ENCODE data around the gene VSTM2B. TPM values are rescaled to one million over a fixed set of nuclear protein-coding genes. Genes with fewer than 3 reads are reported as not detected.

The VSTM2B gene
- total RNA-seq, 2 experiments from 2014 or later, result not detected

- POLR2A ChIA-PET, result no interaction called here
- CTCF ChIA-PET, result no interaction called here
Measured at GRCh38 chr19:29581398-29581797, 55.6 kb downstream of the VSTM2B start.

DNA sequence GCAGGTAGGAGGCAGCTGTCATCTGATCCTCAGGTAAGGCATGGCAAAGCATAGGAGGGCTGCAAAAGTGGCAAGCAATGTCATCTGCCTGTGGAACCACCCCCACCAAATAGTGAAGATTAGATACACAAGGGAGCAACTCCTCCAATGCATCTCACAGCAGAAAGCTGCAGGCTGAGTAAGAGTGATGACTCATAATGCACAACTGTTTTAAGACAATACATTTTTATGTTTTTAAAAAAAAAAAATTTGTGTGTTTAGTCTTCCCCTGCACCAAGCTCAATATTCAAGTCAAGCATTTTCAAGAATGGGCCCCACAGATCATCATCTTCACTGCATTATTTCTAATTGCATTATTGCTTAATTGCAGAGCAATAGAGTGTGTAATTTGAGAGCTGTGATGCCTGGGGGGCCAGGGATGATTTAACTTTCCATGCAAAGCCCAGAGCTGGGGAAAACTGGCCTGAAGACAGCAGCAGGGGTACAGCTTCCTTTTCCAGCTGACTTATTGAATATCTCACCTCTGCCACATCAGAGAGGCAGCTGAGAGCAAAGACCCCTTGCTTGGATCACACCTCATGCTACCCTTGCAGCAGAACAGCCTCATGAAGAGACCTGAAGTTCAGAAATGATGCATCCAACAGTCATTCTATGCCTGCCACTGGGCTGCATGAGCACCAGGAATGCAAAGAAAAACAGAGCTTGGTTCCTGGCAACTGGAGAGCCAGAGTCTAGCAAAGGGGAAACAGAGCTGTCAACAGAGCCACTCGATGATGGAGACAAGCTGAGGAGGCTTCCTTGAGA is 57.6 kb downstream of the VSTM2B start:
- ChIA-PET CTCF (no interaction called here), POLR2A (interaction anchor here (1.4 kb wide), 1 partner anchor 23 kb away, joined by 3 read pairs; the partner anchor contains the start of gene POP4)

- ChIA-PET CTCF (interaction anchor here (1.3 to 1.9 kb wide), 2 partner anchors 19 to 23 kb away, joined by 4 to 5 read pairs; partner anchors contain the start of gene POP4), POLR2A (interaction anchor here (2.8 kb wide), 1 partner anchor 20 kb away, joined by 12 read pairs; the partner anchor contains the start of gene POP4)
Measured at GRCh38 chr19:29586401-29586800, 60.6 kb downstream of the VSTM2B start.

DNA sequence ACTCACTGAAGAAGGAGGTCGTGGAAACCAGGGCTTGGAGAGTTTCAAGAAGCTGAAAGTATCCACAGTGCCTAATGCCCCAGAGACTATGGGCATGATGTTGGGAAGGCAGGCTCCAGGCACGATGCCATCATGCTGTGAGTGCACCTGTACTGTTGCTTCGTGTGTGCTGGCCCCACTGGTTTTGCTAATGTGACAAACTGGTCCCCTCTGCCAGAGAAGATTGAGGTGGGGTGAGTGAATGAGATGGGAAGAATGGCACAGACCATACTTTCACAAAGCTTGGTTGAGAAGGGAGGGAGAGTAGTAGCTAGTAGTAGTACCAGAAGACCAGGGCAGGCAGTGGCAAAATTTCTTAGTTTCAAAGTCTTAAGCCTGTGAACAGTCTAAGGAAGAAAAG is 61.3 kb downstream of the VSTM2B start:
- POLR2A ChIA-PET, result interaction anchor here (2.8 kb wide), 1 partner anchor 19 kb away, joined by 12 read pairs; the partner anchor contains the start of gene POP4

GRCh38 chr19:29587518-29587986 is 61.8 kb downstream of the VSTM2B start:
- POLR2A ChIA-PET, result interaction anchor here (2.8 kb wide), 1 partner anchor 19 kb away, joined by 12 read pairs; the partner anchor contains the start of gene POP4
- CTCF ChIA-PET, result interaction anchor here (0.9 to 1.9 kb wide), 7 partner anchors 12 to 79 kb away, joined by 3 to 5 read pairs (median 3); partner anchors contain the start of gene POP4

More for the DNA sequence above, 61.3 kb downstream of the VSTM2B start:
- CTCF ChIA-PET, result interaction anchor here (0.9 to 1.9 kb wide), 5 partner anchors 11 to 59 kb away, joined by 3 to 5 read pairs (median 4); partner anchors contain the start of gene POP4

- ChIA-PET POLR2A (interaction anchor here (2.8 kb wide), 1 partner anchor 18 kb away, joined by 12 read pairs; the partner anchor contains the start of gene POP4), CTCF (interaction anchor here (0.9 to 1.9 kb wide), 6 partner anchors 12 to 79 kb away, joined by 3 to 5 read pairs (median 3); partner anchors contain the start of gene POP4)
Measured at GRCh38 chr19:29588095-29588494, 62.3 kb downstream of the VSTM2B start.

- ChIA-PET CTCF (interaction anchor here (0.6 to 2.9 kb wide), 3 partner anchors 18 to 62 kb away, joined by 3 to 8 read pairs (median 5); no protein-coding TSS in a partner anchor), POLR2A (interaction anchor here (1.2 kb wide), 1 partner anchor 16 kb away, joined by 3 read pairs; the partner anchor contains the start of gene POP4)
Measured at GRCh38 chr19:29590278-29590677, 64.5 kb downstream of the VSTM2B start.

- POLR2A ChIA-PET, result no interaction called here
- CTCF ChIA-PET, result interaction anchor here (2.9 kb wide), 1 partner anchor 18 kb away, joined by 8 read pairs; no protein-coding TSS in a partner anchor
Measured at GRCh38 chr19:29591670-29592069, 65.9 kb downstream of the VSTM2B start.

DNA sequence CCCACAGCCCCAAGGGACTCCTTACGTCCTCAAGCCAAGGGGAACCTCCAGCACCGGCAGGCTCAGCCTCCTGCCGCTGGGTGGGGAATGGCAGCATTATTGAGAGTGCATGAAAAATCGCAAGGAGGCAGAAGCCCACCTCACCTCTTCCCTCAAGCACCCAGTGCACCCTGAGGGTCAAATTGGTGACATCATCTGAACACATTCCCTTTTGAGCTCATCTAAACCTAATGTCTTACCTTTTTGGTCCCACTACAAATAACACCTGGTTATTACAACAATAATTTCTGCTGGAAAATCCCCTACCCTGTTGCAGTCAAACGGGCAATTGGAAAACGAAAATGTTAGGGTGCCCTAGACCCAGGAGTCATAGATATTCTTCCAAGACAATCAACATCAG is 68.1 kb downstream of the VSTM2B start:
- CTCF ChIA-PET, result no interaction called here
- POLR2A ChIA-PET, result interaction anchor here (0.7 kb wide), 1 partner anchor 119 kb away, joined by 11 read pairs; no protein-coding TSS in a partner anchor

DNA sequence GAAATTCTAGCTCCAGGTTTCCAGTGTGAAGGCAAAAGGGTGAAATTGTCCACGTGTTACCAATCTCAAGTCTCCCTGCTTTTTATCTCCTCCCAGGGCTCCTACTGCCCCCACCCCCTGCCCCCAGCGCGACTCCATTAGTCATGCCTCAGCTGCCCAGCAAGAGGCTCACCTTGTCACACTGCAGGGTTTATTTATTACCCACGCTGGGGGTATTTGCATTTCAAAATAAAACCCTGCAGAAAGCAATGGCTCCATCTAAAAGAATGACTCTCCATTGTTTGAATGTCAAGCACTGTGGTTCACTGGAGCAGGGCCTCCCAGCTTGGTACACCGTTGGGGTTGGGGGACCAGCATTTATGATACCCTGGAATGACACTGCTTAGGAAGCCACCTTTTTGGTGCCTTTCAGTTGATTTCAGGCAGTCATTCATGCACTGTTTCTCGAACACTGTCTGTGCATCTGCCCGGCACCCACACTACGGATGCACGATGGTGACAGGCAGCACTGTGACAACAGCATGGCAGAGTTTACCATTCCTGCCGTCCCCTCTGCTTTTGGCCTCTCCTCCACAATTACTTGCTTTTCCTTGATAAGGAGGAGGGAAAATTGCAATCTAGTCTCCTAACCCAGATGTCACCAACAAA is 70.4 kb downstream of the VSTM2B start:
- ChIA-PET CTCF (no interaction called here), POLR2A (no interaction called here)

GRCh38 chr19:29596885-29597525 is 71.2 kb downstream of the VSTM2B start:
- POLR2A ChIA-PET, result no interaction called here
- CTCF ChIA-PET, result interaction anchor here (0.8 to 1.4 kb wide), 2 partner anchors 13 to 69 kb away, joined by 3 to 5 read pairs; no protein-coding TSS in a partner anchor

DNA sequence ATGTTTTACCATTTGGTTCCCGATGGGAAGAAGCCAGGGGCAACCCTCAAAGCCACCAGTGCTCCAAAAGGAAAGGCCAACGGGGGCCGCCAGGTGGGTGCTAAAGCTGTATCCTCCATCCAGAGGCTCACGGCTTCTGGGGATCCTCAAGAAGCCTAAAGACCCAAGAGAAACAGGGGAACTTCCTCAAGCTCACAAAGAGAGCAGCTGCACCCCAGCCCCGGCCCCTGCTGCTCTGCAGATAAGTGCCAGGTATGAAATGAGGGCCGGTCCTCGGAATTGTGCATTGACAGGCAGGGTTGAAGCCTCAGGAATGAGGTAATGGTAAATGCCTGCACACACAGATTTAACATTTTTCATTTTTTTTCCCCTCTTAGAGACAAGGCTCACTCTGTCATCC is 72.2 kb downstream of the VSTM2B start:
- CTCF ChIA-PET, result interaction anchor here (1.2 to 1.4 kb wide), 2 partner anchors 70 to 119 kb away, joined by 3 read pairs; no protein-coding TSS in a partner anchor
- POLR2A ChIA-PET, result no interaction called here

- POLR2A ChIA-PET, result no interaction called here
Measured at GRCh38 chr19:29598496-29598895, 72.7 kb downstream of the VSTM2B start.

GRCh38 chr19:29603308-29603707 is 77.5 kb downstream of the VSTM2B start:
- CTCF ChIA-PET, result interaction anchor here (0.7 kb wide), 1 partner anchor 113 kb away, joined by 3 read pairs; no protein-coding TSS in a partner anchor
- POLR2A ChIA-PET, result interaction anchor here (0.5 kb wide), 1 partner anchor 83 kb away, joined by 3 read pairs; no protein-coding TSS in a partner anchor

More at GRCh38 chr19:29598496-29598895, 72.7 kb downstream of the VSTM2B start:
- CTCF ChIA-PET, result interaction anchor here (0.6 to 1.4 kb wide), 3 partner anchors 70 to 189 kb away, joined by 3 read pairs; no protein-coding TSS in a partner anchor

GRCh38 chr19:29605653-29606419 is 80.0 kb downstream of the VSTM2B start, which contains the start of gene POP4:
TSS of gene POP4 (plus strand) at chr19:29606283. CDS start at chr19:29606319, 36 bp downstream.
- ChIA-PET CTCF (interaction anchor here (1.0 to 3.0 kb wide), 10 partner anchors 16 to 868 kb away, joined by 3 to 18 read pairs (median 6); partner anchors contain the start of genes C19orf12 and PLEKHF1), POLR2A (interaction anchor here (1.0 to 2.2 kb wide), 13 partner anchors 13 to 336 kb away, joined by 3 to 29 read pairs (median 6); partner anchors contain the start of genes C19orf12, PLEKHF1 and URI1)

- POLR2A ChIA-PET, result interaction anchor here (1.0 to 2.2 kb wide), 13 partner anchors 14 to 335 kb away, joined by 3 to 29 read pairs (median 6); partner anchors contain the start of genes C19orf12, PLEKHF1 and URI1
- CTCF ChIA-PET, result interaction anchor here (1.1 to 3.0 kb wide), 10 partner anchors 15 to 110 kb away, joined by 3 to 18 read pairs (median 6); partner anchors contain the start of genes C19orf12 and PLEKHF1
Measured at GRCh38 chr19:29606420-29606747, 80.6 kb downstream of the VSTM2B start.

DNA sequence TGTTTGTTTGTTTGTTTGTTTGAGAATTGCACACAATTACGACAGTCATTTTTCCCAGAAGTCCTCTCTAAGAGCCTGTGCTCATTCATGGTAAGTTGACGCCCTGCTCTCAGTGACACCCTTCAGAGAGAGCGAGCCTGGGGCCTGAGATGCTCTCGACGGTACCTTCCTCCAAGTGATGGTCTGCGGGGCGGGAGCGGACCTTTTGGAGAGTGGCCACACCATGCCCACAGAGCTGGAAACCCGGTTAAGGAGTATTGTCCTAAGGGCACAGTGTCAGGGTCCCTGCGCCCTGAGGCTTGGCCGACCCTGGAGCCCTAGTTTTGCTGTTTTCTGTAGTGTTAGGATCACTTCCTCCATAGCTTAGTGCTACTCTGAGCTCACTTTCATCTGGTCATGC is 83.8 kb downstream of the VSTM2B start:
- POLR2A ChIA-PET, result no interaction called here
- CTCF ChIA-PET, result interaction anchor here (0.6 to 5.2 kb wide), 14 partner anchors 12 to 107 kb away, joined by 3 to 74 read pairs (median 8); partner anchors contain the start of gene PLEKHF1
